Endothelial cell (in vitro differentiated cells): ENCODE measurements around the gene FAM83B. TPM values are rescaled to one million over a fixed set of nuclear protein-coding genes. Genes with fewer than 3 reads are reported as not detected.

ENCODE experiments used
- DNase-seq: peaks from one replicate; pipeline ENCODE4 v3.0.0; 2021; ENCODE audit warnings: low spot score
- H3K27ac Mint-ChIP-seq: one replicate; pipeline ENCODE4 v1.8.0; 2021; ENCODE audit warnings: mixed read lengths, inconsistent platforms; ENCODE audit not compliant: unreplicated experiment
- H3K27me3 Mint-ChIP-seq: one replicate; pipeline ENCODE4 v1.8.0; 2021; ENCODE audit warnings: mild to moderate bottlenecking, moderate library complexity, mixed read lengths, inconsistent platforms; ENCODE audit not compliant: unreplicated experiment
- H3K36me3 Mint-ChIP-seq: one replicate; pipeline ENCODE4 v1.8.0; 2021; ENCODE audit warnings: mild to moderate bottlenecking, low read depth, mixed read lengths, inconsistent platforms; ENCODE audit not compliant: unreplicated experiment
- H3K4me1 Mint-ChIP-seq: one replicate; pipeline ENCODE4 v1.8.0; 2021; ENCODE audit warnings: mild to moderate bottlenecking, mixed read lengths, inconsistent platforms; ENCODE audit not compliant: unreplicated experiment
- H3K4me3 Mint-ChIP-seq: one replicate; pipeline ENCODE4 v1.8.0; 2021; ENCODE audit warnings: mild to moderate bottlenecking, mixed read lengths, inconsistent platforms; ENCODE audit not compliant: unreplicated experiment
- H3K9me3 Mint-ChIP-seq: one replicate; pipeline ENCODE4 v1.8.0; 2021; ENCODE audit warnings: mixed read lengths, inconsistent platforms; ENCODE audit not compliant: unreplicated experiment
- CTCF ChIP-seq: fragments of 200-600 bp; sonication (generic); IDR thresholded peaks from one replicate; pipeline ENCODE4 v1.5.0; 2021; ENCODE audit warnings: antibody characterized with exemption; ENCODE audit not compliant: unreplicated experiment
- total RNA-seq: library from RNA; stranded (reverse); fragmentation: NEBNext Ultra II Directional; extraction: Animal tissue kit (Norgen Biotek cat#: 25700); gene quantifications from one replicate; pipeline ENCODE4 v1.2.1, GENCODE V29; 2021; ENCODE audit not compliant: unreplicated experiment

The FAM83B gene
- total RNA-seq, 1 donor from 2014 or later: 1.1 TPM

DNA sequence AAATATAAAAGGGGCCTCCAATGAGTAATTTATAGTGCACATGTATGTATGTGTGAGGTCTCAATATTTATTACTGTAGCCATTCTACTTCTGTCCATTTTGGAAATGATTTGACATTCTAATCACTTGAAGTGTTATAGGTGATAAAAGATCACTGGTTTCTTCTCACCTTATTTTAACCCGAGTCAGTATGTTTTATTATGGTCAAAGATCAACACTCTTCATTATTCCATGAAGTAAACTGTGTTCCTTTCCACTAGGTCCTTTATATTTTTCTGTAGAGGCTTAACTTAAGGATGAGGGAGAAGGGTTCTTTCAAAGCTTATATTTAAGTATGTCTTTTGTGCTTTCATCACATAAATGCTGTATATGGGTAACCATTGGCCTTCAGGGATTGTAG, 47.2 kb downstream of the FAM83B start:
- no peaks in the 10 kb centered on the region for H3K4me1 Mint-ChIP-seq
- no peak for DNase-seq
- TF ChIP-seq CTCF: no peak
- H3K27ac Mint-ChIP-seq: no peak overlapping the region
- H3K4me3 Mint-ChIP-seq: no peak overlapping the region
- no peaks in the 10 kb centered on the region for H3K36me3 Mint-ChIP-seq
- no peaks in the 10 kb centered on the region for H3K27me3 Mint-ChIP-seq
- H3K9me3 Mint-ChIP-seq: no peaks in the 10 kb centered on the region

DNA sequence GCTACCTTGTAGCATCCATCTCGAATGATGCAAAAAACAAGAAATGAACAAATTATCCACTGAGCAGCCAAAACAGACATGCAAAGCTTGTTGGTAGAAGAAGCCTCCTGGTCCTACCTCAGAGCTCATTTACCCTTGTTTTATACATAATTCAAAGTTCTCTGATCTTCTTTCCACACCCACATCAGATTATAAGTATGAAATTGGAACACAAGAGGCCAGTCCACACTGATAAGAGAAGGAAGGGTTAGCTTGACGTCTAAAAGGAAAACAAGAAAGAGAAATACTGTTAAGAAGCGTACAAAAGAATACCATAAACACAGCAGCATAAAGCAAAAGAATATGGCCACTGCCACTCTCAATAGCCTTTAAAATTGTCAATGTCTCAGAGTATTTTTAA, 49.7 kb downstream of the FAM83B start:
- H3K27me3 Mint-ChIP-seq: no peaks in the 10 kb centered on the region
- DNase-seq: no peak
- no peaks in the 10 kb centered on the region for H3K36me3 Mint-ChIP-seq
- no peaks in the 10 kb centered on the region for H3K4me1 Mint-ChIP-seq
- no peak overlapping the region for H3K4me3 Mint-ChIP-seq
- no peak for TF ChIP-seq CTCF
- H3K27ac Mint-ChIP-seq: no peak overlapping the region
- no peaks in the 10 kb centered on the region for H3K9me3 Mint-ChIP-seq

DNA sequence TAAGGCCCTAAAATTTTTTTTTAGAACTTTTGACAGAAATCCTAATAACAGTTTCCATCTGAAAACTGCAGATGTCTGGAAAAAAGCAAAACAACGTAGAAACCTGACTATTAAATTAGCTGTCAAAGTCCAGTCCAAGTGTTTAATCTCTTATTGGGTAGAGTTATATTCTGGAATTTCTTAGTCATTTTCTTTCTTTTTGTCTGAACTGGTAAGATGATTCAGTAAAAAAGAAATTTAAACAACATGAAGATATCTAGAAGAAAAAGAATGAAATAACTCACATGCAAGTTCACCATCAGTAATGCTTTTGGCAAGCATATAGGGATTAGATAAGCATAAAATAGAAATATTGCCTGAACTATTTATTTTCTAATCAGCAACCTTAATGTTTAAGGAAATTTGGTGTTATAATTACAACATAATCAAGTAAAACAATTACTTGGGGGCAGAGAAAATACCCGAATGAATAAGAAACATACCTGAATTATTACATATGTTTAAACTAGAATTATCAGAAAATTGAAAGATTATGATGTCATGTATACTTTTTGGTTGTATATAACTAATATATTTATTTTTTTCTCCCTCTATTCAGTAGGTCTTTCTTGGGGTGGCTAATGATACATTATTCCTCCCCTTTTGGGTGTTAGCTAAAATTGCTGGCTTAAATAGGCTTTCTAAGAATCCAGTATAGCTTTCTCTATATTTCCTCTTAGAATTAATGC, 51.1 kb downstream of the FAM83B start:
- DNase-seq: no peak
- no peaks in the 10 kb centered on the region for H3K9me3 Mint-ChIP-seq
- H3K36me3 Mint-ChIP-seq: no peaks in the 10 kb centered on the region
- H3K27me3 Mint-ChIP-seq: no peaks in the 10 kb centered on the region
- H3K4me1 Mint-ChIP-seq: no peaks in the 10 kb centered on the region
- no peak overlapping the region for H3K4me3 Mint-ChIP-seq
- no peak overlapping the region for H3K27ac Mint-ChIP-seq
- TF ChIP-seq CTCF: no peak

DNA sequence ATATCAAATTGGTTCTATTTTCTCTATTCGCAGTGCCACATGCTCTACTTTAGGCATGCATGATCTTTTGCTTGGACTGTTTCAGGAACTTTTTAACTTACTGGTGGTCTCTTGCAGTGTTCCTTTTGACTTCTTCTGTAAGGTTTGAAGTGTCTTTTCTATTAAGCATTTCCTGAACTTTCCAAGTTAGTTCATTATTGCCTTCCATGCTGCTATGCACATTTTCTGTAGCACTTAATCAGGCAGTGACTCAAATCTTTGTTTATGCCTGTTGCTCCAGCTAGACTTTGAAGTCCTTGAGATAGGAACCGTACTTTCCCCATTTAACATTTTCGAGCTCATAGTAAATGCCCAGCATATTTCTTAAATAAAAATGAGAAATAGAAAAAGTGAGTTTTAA, 52.2 kb downstream of the FAM83B start:
- H3K4me3 Mint-ChIP-seq: no peak overlapping the region
- no peaks in the 10 kb centered on the region for H3K27me3 Mint-ChIP-seq
- no peak overlapping the region for H3K27ac Mint-ChIP-seq
- no peak for DNase-seq
- no peaks in the 10 kb centered on the region for H3K4me1 Mint-ChIP-seq
- H3K36me3 Mint-ChIP-seq: no peaks in the 10 kb centered on the region
- TF ChIP-seq CTCF: no peak
- no peaks in the 10 kb centered on the region for H3K9me3 Mint-ChIP-seq

GRCh38 chr6:54899442-54899841, 52.9 kb downstream of the FAM83B start:
- H3K36me3 Mint-ChIP-seq: no peaks in the 10 kb centered on the region
- DNase-seq: no peak
- H3K4me3 Mint-ChIP-seq: no peak overlapping the region
- H3K27me3 Mint-ChIP-seq: no peaks in the 10 kb centered on the region
- H3K27ac Mint-ChIP-seq: no peak overlapping the region
- TF ChIP-seq CTCF: no peak
- H3K9me3 Mint-ChIP-seq: no peaks in the 10 kb centered on the region
- no peaks in the 10 kb centered on the region for H3K4me1 Mint-ChIP-seq
